HG02852 (cell line): ENCODE measurements around the gene MAPKAPK2.
A peak's percentile ranks its signal among the peaks of the same experiment; 100 is the strongest.

Experiments
- ATAC-seq: cut with Tn5 transposase; IDR thresholded peaks from one replicate; pipeline ENCODE4 v1.9.1; 2021; ENCODE audit warnings: mild to moderate bottlenecking, moderate library complexity; ENCODE audit not compliant: unreplicated experiment

Gene MAPKAPK2

DNA sequence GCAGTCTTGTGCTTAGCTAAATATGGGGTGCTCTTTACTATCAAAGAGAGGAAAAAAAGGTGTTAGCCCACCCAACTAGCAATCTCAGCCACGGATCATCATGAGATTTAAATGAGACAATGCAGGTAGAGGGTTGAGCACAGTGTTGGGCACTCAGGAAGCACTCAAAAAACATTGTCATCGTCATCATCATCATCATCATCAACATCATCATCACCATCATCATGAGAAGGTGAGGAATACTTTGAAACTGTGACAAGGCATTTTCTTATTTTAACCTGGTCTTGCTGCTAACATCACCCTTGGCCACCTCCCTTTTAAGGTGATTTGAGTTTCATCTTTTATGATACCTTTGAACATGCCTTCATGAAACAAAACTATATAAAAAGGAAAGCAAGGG lies 3.3 kb upstream of the MAPKAPK2 start:
- no peak for ATAC-seq

- no peak for ATAC-seq
These were observed 2.6 kb upstream of the MAPKAPK2 start for GRCh38 chr1:206682111-206682510.

GRCh38 chr1:206683313-206683712 lies 1.4 kb upstream of the MAPKAPK2 start:
- ATAC-seq, result no peak

- no peak for ATAC-seq
These were observed 702 bp upstream of the MAPKAPK2 start for GRCh38 chr1:206684003-206684402.

GRCh38 chr1:206685334-206685768 lies 646 bp downstream of the MAPKAPK2 start:
- ATAC-seq, result peak; percentile 33

GRCh38 chr1:206685769-206686477 lies 1.2 kb downstream of the MAPKAPK2 start:
- peak; percentile 18 for ATAC-seq

DNA sequence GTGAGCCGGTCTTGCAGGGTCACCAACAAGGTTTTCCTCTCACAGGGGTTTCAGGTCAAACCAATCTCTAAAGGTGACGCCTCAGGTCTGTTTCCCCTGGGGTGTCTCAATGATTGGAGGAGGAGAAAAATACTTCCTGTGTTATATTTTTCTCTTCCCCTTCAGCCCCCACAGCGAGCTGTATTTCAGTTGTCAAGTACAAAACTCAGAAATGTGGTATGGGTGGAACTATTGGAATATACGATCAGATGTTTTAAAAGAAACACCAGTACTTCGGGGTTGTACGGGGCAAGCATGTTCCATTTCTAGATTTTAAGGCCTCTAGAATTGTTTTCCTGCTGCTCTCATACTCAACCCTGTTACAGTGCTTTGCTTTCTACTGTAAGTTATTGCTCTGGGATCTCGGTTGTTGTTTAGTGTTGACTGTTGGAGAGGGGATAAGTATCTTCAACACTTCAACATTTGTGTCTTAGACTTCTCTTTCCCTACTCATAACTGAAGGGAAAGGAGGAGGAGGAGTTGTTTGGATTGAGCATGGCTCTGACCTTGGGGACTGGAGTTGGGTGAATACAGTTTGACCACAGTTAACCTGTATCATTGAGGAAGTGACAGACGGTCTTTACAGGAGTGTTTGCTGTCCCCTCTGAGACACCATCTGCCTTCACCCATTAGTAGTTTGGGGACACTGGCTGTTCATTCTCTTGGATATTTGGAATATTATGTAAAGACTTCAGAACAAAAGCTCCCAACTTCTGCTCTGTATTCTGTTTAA lies 2.0 kb downstream of the MAPKAPK2 start:
- ATAC-seq, result no peak

- no peak for ATAC-seq
These were observed 2.7 kb downstream of the MAPKAPK2 start for GRCh38 chr1:206687251-206687914.

DNA sequence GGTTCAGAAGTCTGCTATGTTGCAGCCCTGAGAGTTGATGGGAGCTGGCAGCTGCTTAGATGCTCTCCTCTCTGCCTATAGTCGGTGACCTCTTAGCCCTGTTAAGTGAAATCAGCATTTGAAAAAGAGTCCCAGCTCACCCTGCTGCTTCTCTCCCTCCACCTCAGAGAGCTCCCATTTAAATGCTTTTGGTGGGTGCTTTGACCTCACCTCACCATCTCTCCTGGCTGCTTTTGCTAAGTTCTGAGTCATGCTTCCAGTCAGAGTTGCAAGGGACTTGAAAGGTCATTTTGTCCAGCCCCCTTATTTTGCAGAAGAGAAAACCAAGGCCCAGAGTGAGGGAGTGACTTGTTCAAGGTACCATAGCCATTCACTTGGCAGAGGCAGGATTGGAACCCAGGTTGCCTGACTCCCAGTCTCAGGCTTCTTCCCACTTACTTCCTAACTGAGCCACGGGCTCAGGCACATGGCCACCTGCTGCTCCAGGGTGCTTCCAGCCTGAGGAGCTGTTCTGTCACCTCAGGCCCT lies 3.3 kb downstream of the MAPKAPK2 start:
- no peak for ATAC-seq

DNA sequence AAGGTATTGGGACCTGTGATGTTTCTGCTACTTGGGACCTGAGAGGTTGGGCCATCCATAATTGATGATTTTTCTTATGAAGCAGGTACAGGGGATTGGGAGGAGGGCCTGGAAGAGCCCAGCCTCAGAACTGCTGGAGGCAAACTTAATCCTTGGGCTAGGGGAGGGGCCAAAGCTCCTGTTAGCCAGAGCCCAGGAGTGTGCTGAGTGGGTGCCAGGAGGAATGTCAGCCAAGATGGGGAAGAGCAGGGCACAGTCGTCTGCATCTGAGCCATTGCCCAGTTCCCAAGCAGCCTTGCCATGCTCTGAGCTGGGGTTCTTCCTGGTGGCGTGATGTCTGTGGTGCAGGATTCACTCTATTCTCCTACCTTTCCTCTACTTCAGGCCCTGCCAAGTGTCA lies 5.8 kb downstream of the MAPKAPK2 start:
- no peak for ATAC-seq

DNA sequence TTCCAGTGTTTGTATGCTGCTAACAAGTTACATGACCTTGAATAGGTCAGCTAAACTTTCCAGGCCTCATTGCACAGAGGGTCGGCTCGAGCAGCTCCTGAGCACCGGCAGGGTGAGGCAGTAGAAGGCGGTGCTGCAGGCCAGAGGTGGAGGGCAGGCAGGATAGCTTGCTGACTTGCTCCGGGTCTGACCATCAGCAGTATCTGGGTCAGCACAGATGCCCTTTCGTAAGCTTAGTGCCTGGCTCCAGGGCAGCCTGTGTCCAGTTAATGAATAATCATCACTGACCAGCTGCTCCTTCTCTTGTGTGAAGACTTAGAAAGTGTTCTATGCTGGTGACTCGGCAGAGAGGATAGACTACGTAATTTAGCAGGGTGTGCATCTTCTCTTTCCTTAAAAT lies 6.9 kb downstream of the MAPKAPK2 start:
- no peak for ATAC-seq

- ATAC-seq, result no peak
These were observed 8.3 kb downstream of the MAPKAPK2 start for GRCh38 chr1:206693029-206693428.

DNA sequence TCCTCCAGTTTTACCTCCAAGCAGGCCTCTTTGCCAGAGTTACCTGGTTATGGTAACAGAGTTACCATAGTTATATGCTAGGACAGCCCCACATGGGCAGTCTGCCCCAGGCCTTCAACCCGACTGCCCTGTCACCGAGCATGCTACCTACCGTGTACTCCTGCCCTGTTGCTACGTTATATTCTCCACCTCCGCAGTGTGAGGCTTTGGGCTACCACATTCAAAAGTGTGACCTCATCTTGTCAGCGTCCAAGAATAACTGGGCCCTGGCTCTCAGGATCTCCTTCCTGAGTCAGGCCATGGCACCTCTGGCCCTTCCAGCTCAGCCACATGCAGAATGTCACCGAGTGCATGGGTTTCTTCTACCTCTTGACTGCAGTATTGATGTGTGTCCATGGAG lies 8.9 kb downstream of the MAPKAPK2 start:
- ATAC-seq, result no peak

- no peak for ATAC-seq
These were observed 9.7 kb downstream of the MAPKAPK2 start for GRCh38 chr1:206694171-206695124.

- ATAC-seq, result no peak
These were observed 11.0 kb downstream of the MAPKAPK2 start for GRCh38 chr1:206695733-206696132.

DNA sequence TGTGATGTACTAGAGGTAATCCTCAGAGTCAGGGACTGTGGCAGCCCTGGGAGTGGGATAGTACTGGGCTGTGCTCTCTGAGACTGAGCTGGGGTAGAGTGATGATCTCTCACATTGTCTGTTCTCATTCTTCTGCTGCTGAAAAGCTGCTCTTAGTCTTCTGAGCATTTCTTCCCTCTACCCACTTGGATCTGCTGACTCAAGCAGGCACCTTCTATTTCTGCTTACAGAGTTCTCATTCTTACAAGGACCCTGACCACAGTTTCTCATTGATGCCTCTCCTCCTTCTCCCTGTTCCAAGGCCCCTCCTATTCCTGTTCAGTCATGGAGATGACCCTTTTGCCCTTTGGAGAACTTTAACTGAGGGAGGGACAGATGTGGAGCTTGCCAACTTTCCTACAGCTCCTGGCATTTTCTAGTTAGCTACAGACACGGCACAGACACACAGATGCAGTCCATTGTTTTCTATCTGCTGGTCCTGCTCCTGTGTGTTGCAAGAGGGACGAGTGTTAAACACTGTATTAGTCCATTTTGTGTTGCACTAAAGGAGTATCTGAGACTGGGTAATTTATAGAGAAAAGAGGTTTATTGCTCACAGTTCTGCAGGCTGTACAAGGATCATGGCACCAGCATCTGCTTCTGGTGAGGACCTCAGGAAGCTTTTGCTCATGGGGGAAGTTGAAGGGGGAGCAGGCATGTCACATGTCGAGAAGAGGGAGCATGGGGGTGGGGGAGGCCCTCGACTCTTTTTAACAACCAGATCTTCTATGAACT lies 12.3 kb downstream of the MAPKAPK2 start:
- ATAC-seq, result no peak

DNA sequence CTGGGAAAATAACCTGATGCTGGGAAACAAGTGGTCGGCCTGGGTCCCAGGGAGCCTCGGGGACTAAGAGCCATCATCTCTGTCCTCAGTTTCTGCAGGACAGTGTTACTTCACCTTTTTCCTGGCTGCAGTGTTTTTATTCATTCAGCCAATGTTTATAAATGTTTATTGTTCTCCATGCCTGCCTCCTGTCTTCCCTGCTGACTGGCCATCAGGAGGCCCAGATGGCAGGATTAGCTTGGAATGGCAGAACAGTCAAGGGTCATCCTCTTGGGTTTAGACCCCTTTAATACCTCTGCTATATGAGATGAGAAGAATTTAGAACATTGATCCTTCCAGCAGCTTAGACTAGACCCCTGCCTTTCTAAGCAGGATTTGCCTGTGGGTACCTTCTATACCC lies 13.3 kb downstream of the MAPKAPK2 start:
- ATAC-seq, result no peak

DNA sequence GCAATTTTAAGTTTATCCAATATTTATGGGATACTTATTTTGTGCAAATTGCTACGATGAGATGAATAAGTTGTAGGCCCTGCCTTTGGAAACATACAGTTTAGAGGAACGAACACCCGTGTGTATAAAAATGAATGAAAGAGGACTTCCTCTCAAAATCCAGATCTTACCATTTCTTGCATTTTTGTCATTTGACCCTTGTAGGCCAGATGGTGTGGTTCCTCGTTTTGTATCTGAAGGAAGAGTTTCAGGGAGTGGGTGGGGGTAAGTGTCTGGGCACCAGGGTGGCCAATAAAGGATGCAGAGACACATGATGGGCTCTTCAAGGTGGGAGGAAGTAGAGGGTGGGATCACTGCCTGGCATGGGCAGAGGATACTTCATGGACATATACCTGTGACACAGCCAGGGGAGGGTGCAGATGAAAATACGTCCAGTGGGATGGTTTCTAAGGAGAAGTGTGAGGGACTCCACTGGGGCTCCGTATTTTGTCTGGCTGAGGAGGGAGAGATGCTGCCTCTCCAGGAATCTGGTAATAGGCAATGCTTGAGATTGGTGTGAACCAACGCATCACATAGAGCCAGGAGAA lies 14.4 kb downstream of the MAPKAPK2 start:
- ATAC-seq, result no peak

GRCh38 chr1:206699626-206700025 lies 14.9 kb downstream of the MAPKAPK2 start:
- ATAC-seq, result no peak
